ENCODE data around the gene BBS10.

GRCh38 chr12:76366163-76366562, 17.9 kb upstream of the BBS10 start:
- TF ChIP-seq CTCF (IDR thresholded peaks at IDR 0.05) (no peak), POLR2A (IDR thresholded peaks at IDR 0.05) (no peak), POLR2AphosphoS5 (IDR thresholded peaks at IDR 0.05) (no peak), EP300 (IDR thresholded peaks at IDR 0.05; ENCODE audit: low read depth) (no peak)
